GM21723 (cell line): ENCODE results near the gene MRGPRD.

Experiments
- ATAC-seq: cut with Tn5 transposase; IDR thresholded peaks from one replicate; pipeline ENCODE4 v1.9.1; 2021; ENCODE audit warnings: mild to moderate bottlenecking, moderate library complexity; ENCODE audit not compliant: unreplicated experiment

The MRGPRD gene

GRCh38 chr11:68970921-68971636 lies 9.7 kb downstream of the MRGPRD start:
- ATAC-seq = no peak

DNA sequence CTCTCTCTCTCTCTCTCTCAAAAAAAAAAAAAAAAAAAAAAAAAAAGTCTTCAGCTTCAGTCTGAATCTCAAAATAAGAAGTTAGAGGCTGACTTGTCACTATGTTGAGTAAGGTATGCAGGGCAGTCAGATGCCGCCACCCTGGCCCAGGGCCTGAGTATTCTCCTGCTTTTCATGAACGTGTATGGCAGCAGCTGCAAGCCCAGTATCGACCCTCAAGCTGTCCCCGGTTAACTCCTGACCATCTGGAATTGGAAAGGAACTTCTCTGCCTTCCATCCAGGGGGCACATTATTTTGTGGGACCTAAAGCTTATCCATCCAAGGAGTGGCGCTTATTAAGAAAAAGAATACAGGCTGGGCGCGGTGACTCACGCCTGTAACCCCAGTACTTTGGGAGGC lies 11.4 kb downstream of the MRGPRD start:
- no peak for ATAC-seq

GRCh38 chr11:68968306-68969250 lies 12.2 kb downstream of the MRGPRD start:
- no peak for ATAC-seq

DNA sequence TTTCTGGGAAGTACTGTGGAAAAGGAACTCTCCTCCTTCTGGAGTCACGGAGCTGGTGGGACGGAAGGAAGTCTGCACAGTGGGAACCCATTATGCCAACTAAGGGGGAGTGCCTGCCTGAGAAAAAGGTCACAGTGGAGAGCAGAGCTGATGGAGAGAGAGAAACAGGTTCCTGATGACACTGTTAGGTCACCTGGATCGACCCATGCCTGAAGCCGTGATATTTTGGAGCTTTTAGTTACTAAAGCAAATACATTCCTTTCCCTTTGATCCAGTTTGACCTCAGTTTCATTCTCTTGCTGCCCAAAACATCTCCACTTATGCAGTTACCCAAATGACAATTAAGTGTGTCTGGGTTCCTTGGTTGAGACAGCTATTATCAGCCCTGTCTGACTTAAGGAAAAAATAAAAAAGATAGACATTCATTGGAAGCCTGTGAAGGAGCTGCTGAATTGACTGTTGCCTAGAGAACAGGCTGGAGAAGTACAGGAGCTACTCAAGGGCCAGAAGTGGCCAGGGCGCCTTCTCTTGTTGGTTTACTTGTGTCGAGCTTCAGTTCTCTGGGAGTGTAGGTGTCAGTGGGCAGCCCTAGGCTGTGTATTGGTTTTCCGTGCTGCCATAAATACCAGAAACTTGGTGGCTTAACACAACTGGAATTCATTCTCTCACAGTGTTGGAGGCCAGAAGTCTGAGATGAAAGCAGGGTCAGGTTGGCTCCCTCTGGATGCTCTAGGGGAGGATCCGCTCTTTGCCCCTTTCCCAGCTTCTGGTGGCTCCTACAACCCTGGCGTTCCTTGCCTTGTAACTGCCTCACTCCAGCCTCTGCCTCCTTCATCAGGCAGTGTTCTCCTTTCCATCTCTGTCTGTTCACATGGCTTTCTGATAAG lies 13.6 kb downstream of the MRGPRD start:
- ATAC-seq = no peak

DNA sequence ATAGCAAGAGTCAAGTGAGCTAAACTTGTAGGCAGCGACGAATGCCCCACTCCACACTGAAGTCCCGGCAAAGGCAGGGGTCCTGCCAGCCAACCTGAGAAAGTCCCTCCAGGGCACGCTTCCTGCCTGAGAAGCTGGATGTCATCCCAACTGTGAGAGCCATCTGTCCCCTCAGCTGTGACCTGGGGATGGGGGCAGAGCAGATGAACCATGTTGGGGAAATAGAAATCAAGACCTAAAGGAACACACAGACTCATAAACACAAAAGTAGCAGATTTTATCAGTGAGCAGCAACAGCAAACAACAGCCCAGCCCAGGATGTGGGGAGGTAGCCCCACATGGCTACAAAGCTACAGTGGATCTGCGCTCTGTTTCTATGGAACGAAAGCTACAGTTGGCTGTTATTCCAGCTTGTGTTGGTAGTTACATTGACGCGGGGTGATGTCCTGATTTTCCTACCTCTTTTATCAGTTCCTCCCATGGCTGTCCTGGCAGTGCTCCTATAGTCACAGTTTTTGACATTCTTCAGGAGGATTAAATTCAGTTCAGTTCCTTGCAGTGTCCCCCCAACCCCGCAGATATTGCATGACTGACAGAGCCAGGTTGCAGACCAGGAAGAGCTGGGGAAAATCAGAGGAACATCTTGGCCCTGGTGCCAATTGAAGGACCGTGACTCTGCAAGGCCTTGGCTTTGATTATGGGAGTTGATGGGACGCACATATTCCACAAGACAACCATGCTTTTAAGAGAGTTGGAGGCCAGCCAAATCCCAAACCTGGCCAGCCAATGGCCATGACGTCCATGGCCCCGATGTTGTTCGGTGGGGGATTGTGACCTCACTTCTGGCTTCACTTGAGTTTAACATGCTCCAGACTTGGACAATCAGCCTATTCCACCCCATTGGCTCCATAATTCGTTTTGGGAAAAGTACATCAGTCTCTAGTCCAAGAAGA lies 14.6 kb downstream of the MRGPRD start:
- no peak for ATAC-seq

DNA sequence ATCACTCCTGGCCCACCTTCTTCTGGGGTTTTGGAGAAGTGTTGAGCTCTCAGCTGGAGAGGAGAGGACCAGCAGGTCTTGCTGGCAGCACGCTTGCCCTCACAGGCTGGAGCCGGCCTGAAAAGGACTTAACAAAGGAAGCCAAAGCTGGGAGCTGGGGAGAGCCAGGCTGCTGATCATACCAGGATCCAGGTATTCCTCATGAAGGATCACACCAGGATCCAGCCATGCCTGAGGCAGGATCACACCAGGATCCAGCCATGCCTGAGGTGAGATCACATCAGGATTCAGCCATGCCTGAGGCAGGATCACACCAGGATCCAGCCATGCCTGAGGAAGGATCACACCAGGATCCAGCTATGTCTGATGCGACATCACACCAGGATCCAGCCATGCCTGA lies 17.0 kb downstream of the MRGPRD start:
- no peak for ATAC-seq

GRCh38 chr11:68962527-68963250 lies 18.1 kb downstream of the MRGPRD start:
- ATAC-seq = no peak

GRCh38 chr11:68961245-68961644 lies 19.5 kb downstream of the MRGPRD start:
- no peak for ATAC-seq

DNA sequence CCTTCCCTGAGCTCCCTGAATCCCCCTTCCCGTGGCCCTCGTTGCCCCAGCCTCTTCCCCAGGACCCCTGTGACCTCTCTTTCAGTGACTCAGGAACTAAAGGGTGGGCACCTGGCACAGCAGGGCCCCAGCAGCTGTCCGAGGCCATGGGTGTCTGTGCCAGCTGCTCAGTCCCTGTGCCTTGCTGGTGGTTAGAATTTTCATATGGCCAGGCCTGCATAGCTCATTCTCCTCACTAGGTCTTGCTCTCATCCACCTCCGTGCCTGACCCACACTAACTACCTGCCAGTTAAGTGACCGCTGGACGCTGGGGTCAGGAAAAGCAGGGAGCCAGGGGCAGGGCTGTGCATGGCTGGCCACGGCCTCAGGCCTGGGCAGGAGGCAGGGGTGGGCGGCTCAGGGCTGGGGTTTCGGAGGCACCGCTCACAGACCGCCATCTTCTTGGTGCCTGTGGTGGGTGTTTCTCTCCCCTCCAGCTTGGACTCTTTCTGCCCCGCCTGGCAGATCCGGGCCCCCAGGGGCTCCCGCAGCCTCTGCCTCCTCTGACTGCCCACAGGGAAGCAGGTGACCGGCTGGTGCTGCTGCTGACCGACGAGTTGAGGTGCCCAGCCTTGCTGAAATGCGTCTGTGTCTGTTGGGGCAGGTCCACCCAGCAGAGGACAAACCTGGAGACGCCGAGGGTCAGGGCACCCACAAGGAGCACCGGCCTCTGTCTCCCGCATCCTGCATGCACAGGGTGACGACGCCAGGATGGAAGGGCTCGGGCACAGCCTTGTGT lies 20.3 kb downstream of the MRGPRD start:
- ATAC-seq = no peak

DNA sequence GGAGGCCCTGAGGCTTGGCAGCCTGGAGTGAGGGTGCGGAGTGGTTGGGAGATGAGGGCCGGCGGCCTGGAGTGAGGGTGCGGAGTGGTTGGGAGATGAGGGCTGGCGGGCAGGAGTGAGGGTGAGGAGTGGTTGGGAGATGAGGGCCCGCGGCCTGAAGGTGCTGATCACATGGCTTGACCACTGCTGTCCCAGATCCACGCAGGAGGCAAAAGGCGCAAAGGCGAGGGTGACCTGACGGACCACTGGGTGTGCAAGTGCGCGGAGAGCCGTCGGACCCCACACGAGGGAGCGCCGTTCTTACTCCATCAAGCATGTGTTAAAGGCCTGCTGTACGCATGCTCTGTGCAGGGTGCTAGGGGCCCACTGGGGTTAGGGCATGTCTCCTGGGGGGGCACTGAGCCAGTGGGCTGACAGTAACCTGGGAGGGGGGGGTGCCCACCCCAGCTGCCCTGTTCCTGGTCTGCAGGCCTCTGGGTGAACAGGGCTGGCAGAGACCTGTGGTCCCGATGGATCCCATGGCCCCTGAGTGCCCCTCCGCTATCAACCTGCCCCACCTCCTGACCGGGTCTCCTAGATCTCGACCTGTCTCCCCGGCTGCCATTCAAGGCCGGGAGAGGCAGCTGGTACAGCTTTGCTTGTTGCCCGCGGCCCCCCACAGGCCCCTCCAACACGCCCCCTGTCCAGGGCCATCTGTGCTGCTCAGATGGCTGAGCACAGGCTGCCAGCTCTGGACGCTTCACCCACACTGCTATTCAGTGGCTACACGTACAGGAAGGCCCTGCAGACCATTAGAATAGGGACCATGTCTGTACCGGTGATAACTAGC lies 21.1 kb downstream of the MRGPRD start:
- ATAC-seq = no peak

DNA sequence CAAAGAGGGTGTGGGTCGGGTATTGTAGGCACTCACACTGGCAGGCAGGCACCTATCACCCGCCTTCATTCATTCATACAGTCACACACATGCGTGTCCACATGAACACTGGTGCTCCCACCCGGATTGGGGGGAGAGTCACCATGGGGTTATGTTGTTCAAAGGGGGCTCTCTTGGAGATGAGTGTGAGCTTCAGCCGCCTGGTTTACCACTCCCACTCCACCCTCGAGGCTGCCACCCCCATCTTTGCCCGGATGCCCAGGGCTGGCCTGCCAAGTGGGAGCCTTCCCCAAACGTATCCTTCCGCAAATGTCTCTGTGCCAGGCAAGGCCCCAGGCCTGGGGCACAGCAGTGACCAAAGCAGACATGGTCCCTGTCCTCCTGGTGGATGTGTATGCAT lies 22.6 kb downstream of the MRGPRD start:
- ATAC-seq = no peak

DNA sequence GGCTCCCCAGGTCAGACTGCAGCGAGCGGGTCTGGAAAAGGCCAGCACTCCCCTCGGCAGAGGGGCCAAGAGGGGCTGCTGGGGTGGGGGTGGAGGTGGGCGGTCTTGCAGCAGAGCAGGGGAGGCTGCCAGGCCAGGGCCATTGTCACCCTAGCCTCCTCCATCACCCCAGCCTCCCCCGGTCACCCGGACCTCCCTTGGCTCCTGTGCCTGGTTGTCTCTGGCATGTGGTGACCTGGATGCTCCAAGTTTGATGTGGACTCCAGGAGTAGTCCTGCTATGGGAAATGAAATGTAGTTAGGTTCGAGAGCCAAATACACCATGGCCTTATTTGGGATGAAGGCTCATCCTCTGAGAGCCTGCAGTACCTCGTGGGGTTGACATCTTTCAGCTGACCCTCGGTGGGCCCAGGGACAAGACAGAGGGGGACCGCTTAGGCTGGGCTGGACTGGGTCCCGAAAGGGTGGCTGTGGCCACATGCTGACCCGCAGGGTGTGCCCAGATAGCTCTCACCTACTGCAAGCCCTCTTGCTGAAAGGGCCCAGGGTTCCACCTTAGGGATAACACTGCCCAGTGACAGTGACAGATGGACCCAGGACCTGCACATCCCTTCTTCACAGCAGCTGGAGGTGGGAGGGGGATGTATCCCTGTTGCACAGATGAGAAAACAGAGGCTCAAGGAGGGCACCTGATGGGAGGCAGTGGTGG lies 24.1 kb downstream of the MRGPRD start:
- ATAC-seq = no peak

DNA sequence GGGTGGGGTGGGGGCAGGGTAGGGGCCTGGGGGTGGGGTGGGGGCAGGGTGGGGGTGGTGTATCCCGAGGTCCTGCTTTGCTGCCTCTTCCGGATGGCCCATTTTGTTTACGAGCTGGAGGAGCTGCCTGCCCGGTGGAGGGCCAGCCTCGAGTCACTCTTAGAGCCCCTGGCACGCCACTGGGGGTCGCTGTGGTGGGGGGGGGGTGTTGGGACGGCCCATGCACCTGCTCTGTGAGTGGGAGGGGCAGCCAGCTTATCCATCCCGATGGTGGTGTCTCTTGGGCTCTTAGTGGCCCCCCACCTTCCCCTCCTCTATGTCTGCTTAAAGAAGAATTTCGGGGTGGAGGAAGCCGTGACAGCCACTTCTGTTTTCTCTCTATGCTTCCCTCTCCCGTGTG lies 24.6 kb downstream of the MRGPRD start:
- no peak for ATAC-seq

- ATAC-seq = no peak
These were observed 25.2 kb downstream of the MRGPRD start for GRCh38 chr11:68955607-68955958.

DNA sequence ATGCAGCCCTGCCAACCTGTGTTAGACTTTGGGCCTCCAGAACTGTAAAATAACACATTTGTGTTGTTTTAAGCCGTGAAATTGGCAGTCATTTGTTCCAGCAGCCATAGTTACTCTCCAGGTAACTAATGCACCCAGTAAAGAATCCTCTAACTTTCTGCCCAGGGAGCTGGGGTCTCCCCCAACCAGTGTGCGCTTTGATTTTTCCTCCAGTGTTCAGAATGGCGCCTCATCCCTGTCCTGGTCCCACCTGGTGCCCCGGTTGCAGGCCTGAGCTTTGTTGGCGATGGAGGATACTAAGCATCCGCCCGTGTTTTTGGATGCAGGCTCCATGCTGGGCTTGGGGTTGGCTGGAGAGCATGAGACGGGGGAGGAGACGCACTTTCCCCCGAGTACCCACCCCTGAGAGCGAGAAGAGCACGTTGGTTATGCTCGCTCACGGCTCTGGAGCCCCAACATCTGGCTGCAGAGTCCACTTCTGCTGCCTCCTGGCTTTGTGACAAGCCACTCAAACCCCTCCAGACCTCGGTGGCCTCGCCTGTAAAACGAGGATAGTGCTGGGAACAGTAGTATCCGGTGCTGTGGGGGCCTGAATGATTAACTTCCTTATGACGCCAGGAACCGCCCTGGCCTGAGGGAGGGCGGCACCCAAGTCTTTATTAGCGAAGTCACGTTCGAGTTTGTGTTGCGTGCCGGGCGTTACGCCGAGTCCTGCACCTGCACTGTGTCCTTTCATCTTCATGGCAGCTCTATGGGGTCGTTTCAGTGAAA lies 25.8 kb downstream of the MRGPRD start:
- no peak for ATAC-seq

DNA sequence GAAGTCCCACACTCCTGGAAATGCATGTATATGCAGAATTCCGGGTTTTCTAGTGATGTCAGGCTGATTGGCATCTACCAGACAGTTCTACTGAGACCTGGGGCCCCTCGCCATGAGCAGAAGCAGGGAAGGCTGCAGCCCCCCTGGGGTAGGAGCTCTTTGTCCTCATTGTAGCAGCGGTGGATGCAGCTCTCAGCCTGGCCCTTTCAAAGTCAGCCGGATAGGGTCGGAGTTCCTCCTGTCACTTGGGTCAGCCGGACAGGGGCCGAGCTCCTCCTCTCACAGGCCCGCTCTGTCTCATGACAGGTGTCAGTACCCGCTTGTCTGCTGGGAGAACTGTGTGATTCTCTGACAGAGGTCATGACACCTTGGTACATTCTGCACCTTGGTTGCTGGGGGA lies 30.0 kb downstream of the MRGPRD start:
- ATAC-seq = no peak
